DLD1 (cell line): Measurements from ENCODE around the gene MT1G.
"Not testable (repeated sequence)": the region's sequence is repeated elsewhere in the genome, so short reads cannot be mapped to it uniquely, and the experiment has no call there.

Experiments used
- in situ Hi-C: cut with HindIII; loops from 2 replicates; pipeline ENCODE4 v1.10.0; 2017; ENCODE audit warnings: low sequenced_read_pairs

MT1G gene

GRCh38 chr16:56667581-56668571 is at the start of gene MT1G:
TSS of gene MT1G (minus strand) at chr16:56668065. CDS start at chr16:56667993, 72 bp downstream.
- in situ Hi-C loops: loop anchor here (5.0 kb wide), 1 partner anchor 56 kb away; no protein-coding TSS in a partner anchor

GRCh38 chr16:56717532-56717931 is 49.7 kb upstream of the MT1G start:
- in situ Hi-C loops: not testable (repeated sequence)

DNA sequence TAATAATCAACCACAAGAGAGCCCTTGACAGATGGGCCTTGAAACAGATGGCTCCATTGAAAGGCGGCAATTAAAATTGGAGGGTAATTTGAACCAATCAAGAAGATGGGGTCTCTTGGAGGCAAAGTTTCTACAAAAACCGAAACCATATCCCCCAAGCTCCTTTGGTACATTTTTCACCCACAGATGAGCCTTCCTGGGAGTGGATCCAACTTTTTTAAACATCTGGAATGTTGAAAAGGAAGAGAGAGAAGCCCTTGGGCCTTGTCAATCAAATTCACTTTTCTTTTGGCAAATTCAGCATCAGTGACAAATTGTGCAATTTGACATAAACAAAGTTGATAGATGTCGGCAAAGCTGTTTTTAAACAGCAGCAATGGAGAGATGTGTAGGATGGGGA is 48.9 kb upstream of the MT1G start:
- in situ Hi-C loops: no loop called here

DNA sequence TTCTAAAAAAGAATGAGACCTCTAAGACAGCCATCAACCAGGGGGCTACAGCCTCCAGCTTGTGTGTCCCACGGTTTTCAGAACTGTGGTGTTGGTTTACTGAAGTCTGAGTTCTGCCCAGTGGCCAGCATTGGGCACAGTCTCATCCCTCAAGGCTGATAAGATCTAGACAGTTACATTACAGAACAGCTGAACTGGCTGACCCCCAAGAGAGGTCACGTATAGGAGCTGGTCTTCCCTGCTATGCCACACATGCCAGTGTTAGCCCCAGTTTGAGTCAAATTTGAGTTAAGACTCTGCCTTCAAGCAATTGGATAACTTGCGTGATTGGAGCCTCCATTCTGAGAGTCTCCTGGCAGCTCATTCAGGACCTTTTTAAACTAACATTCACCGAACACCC is 47.3 kb upstream of the MT1G start:
- in situ Hi-C loops: no loop called here

GRCh38 chr16:56713794-56714193 is 45.9 kb upstream of the MT1G start:
- in situ Hi-C loops: no loop called here

DNA sequence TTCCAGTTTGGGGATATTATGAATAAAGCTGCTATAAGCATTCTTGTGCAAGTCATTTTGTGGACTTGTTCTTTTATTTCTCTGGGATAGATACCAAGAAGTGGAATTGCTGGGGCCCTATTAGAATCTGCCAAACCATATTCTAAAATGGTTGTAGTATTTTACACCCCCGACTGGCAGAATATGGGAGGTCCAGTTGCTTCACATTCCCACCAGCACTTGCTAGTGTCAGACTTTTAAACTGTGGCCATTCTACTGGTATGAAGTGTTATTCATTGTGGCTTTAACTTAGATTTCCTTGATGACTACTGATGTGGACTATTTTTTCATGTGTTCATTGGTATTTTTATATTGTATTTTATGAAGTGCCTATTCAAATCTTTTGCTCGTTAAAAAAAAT is 44.0 kb upstream of the MT1G start:
- in situ Hi-C loops: no loop called here

DNA sequence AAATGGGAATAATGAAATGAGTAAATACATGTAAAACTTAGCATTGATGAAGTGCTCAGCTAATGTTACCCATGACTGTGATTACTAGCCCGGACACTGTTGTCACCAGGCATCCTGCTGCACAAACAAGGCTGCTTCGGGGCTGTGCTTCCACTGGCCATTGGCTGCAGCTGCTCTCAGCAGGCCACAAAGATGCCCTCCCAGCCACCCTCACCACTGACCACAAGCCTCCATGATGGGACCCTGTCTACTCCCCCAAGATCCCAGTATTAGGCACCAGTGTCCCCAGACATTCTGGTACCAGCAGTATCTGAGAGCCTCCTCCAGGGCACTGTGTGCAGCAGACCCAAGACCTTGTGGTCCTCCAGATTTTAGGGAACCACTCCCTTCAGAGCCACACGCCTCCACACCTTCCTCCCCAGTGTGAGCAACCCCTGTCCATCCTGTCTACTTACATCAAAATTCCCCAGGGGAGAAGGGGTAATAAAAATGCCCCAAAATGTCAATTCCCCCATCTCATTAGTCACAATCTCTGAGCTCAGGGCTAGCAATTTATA is 42.4 kb upstream of the MT1G start:
- in situ Hi-C loops: no loop called here

- in situ Hi-C loops: no loop called here
Observed at GRCh38 chr16:56709443-56710040, 41.7 kb upstream of the MT1G start.

GRCh38 chr16:56708525-56709442 is 40.9 kb upstream of the MT1G start:
- in situ Hi-C loops: no loop called here

DNA sequence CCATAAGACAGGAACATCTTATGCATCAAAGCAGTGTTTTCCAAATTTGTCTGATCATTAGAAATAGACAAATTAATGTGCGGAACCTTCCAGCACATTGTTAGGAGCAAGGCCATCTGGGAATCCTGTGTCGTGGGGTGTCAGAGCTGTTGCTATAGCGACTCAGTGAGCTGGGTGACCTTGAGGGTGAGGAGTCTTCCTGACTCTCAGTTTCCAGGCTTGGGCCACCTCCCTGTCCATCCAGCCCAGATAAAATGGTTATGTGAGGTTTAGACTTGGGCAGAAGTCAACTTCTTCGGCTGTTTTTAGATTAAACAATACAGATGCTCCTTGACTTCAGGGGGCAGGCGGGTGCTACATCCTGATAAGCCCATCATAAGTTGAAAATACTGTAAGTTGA is 35.0 kb upstream of the MT1G start:
- in situ Hi-C loops: no loop called here

GRCh38 chr16:56701534-56701933 is 33.7 kb upstream of the MT1G start:
- in situ Hi-C loops: no loop called here

DNA sequence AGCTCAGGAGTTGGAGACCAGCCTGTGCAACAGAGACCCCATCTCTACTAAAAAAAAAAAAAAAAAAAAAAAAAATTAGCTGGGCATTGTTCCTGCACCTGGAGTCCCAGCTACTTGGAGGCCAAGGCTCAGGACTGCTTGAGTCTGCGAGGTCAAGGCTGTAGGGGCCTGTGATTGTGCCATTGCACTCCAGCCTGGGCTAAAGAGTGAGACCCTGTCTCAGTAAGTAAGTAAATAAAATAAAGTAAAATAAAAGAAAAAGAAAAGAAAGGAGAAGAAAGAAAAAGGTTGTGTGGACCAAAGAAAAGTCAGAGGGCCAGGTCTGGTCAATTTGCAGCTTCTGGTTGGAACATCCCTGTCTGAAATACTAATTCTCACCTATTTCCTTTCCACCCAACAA is 32.8 kb upstream of the MT1G start:
- in situ Hi-C loops: no loop called here

DNA sequence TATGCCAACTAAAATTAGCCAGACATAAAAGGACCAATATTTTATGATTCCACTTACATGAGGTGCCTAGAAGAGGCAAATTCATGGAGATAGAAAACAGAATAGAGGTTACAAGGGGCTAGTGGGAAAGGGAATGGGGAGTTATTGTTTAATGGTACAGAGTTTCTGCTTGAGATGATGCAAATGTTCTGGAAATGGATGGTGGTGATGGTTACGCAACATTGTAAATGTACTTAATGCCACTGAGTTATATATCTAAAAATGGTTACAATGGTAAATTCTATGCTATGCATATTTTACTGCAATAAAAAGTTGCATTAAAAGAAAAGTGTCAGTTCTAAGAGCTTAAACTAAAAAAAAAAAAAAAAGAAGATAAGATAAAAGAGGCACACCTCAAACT is 32.3 kb upstream of the MT1G start:
- in situ Hi-C loops: no loop called here

GRCh38 chr16:56697456-56698155 is 29.7 kb upstream of the MT1G start:
- in situ Hi-C loops: no loop called here

DNA sequence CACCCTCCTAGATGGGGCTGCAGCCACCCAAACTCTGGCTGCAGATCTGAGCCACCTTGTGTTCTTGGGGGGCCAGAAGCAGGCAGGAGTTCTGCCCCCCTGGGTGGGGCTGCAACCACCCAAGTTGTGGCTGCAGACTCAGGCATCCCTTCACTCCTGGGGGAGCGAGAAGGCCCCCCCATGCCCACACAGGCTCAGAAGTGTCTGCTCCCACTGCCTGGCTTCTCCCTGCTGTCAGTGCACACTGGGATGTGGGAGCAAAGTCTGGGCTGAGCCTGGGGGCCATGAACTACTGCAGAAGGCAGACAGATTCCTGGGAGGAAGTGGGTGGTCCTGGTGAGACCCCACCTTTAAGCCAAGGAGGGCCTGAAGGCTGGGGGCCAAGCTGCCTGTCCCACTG is 27.4 kb upstream of the MT1G start:
- in situ Hi-C loops: no loop called here

DNA sequence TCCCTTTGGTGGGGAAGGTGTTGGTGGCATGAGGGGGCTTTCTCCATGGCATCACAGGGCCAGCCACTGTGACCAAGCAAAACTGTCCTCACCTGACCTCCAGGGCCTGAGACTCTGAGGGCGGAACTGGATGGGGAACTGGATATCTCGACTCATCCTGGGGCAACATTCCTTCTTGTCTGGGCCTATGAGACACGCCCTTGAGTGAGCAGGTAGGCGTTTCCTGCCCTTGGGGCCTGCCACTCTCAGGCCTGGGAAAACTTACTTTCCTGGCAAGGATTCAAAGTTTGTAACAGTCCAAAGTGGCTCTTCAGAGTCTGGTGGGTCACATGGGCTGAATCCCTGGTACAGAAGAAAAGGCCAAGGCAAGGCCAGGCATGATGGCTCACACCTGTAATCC is 24.0 kb upstream of the MT1G start:
- in situ Hi-C loops: no loop called here

DNA sequence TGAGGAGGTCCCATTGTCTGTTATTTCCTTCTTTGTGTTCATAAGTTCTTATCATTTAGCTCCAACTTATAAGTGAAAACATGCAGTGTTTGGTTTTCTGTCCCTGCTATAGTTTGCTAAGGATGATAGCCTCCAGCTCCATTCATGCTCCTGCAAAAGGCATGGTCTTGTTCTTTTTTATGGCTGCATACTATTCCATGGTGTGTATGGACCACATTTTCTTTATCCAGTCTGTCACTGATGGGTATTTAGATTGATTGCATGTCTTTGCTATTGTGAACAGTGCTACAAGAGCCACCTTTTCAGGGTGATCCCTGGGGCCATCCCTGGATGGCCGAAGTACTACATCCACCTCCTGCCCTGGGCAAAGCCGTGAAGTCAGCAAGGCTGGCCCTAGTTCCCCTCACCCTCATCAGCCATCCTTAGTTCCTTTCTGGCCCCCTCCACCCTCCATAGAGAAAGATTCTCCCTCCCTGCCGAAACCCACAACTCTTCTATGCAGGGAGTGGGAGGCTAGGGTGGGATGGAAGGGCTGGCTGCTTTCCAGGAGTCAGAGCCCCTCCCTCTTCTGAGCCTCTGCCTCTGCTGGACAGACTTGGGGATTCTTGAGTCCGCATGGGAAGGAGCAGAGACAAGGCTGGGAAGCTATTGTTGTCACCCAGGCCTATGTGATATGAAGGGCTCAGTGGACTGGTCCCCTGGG is 22.7 kb upstream of the MT1G start:
- in situ Hi-C loops: no loop called here

DNA sequence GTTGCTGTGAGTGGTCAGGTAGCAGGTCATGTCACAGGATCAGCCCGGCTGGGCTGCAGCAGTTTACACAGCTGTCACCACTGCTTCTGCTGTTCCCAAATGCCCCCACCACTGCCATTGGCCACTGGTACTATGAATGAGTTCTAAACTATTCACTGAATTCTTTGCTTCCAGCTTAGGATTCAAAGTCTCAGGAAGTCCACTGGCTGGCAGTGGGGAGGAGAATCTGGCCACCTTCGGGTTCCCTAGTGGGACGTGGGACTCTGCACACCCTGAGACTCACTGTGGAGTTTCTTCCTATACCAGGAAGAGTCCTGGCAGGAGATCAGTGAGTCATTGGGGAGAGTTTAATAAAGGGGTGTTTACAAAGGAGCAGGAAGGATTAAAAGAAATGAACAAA is 21.3 kb upstream of the MT1G start:
- in situ Hi-C loops: no loop called here

DNA sequence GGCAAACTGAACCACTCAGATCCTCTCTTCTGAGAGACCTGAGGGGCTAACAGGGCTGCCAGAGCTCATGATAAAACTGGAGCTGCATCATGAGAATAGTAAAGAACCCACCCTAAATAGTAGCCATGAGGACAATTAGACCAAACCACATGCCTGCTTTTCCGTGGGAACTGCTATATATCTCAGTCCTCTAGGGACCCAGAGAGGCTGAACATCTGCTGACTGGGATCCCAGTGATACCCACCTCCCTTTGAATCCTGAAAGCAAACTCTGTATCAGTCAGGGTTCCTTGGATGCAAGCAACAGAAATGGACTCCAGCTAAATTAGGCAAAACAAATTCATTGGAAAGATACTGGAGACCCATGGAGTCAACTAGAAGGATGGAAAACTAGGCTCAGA is 20.9 kb upstream of the MT1G start:
- in situ Hi-C loops: no loop called here

GRCh38 chr16:56686758-56687157 is 18.9 kb upstream of the MT1G start:
- in situ Hi-C loops: no loop called here
